NT2/D1 (cell line): ENCODE measurements around the gene ETV3.

Source experiments
- SUZ12 ChIP-seq: IDR thresholded peaks from 2 replicates; pipeline ENCODE4 v1.6.1; 2011; ENCODE audit not compliant: insufficient read length, insufficient read depth; ENCODE audit errors: extremely low read depth
- YY1 ChIP-seq: IDR thresholded peaks from 2 replicates; pipeline ENCODE4 v1.6.1; 2011; ENCODE audit not compliant: insufficient read length, insufficient read depth
- ZNF274 ChIP-seq: IDR thresholded peaks from 2 replicates; pipeline ENCODE4 v1.6.1; 2011; ENCODE audit warnings: mild to moderate bottlenecking, low read depth, low read length

GRCh38 chr1:157176591-157177121 is 38.5 kb upstream of the ETV3 start:
- TF ChIP-seq YY1 (no peak), ZNF274 (no peak), SUZ12 (no peak)
